DMS79 treated with DMSO at 0.1 percent for 48 hours (cell line): ENCODE measurements around the gene HELB.

Experiments used
- DNase-seq: peaks from one replicate; lab custom pipeline; 2025; lab: John Stamatoyannopoulos, UW

HELB gene

GRCh38 chr12:66365718-66366490, 63.6 kb downstream of the HELB start:
- DNase-seq: no peak

GRCh38 chr12:66367015-66367667, 64.8 kb downstream of the HELB start:
- DNase-seq: no peak

- no peak for DNase-seq
These were observed 69.7 kb downstream of the HELB start for GRCh38 chr12:66371982-66372381.

GRCh38 chr12:66375560-66375959, 73.3 kb downstream of the HELB start:
- no peak for DNase-seq

- no peak for DNase-seq
These were observed 77.3 kb downstream of the HELB start for GRCh38 chr12:66379616-66380015.

- no peak for DNase-seq
These were observed 78.7 kb downstream of the HELB start for GRCh38 chr12:66380769-66381535.

- DNase-seq: no peak
These were observed 84.8 kb downstream of the HELB start for GRCh38 chr12:66387117-66387516.
